Lung microvascular endothelial cell (primary cell): ENCODE data around the gene RET. TPM values are rescaled to one million over a fixed set of nuclear protein-coding genes. Genes with fewer than 3 reads are reported as not detected.

ENCODE experiments used
- DNase-seq, 2 donors: peaks; one replicate each; pipeline versions ENCODE4 v3.0.0 to v3.0.0-alpha.2; 2010; ENCODE audit warnings: low read depth in 2 of 2
- total RNA-seq: library from RNA; depleted of rRNA; stranded (reverse); fragments of >200 nt; gene quantifications from 2 replicates; pipeline ENCODE4 v1.2.1, GENCODE V29; 2014

RET gene
- total RNA-seq, 1 donor from 2014 or later, result 6.5 TPM

GRCh38 chr10:43120116-43120928 lies 43.5 kb downstream of the RET start:
- no peak for DNase-seq

GRCh38 chr10:43120929-43121314 lies 44.1 kb downstream of the RET start:
- DNase-seq, result peak in 1 of 2 donors; percentile 22

DNA sequence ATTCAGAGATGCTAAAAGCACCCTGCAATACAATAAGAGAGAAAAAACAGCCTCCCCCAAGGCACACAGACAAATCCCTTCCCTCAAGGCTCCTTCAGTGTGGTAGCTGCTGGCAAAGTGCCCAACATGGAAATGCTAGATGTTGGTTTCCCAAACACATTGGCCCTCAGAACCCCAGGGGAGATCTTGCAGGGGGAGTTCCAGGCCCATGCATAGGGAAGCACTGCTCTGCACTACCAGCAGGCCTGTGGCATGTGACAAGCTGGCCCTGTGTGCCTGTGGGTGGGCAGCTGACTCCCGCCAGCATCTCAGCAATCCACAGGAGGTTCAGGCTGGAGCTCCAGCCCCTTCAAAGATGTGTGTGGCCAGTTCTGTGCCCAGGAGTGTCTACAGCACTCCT lies 44.6 kb downstream of the RET start:
- DNase-seq, result peak in 1 of 2 donors; percentile 14

GRCh38 chr10:43122096-43122495 lies 45.2 kb downstream of the RET start:
- no peak for DNase-seq

GRCh38 chr10:43122826-43123225 lies 46.0 kb downstream of the RET start:
- no peak for DNase-seq

- DNase-seq, result no peak
These were observed 46.7 kb downstream of the RET start for GRCh38 chr10:43123361-43124093.

DNA sequence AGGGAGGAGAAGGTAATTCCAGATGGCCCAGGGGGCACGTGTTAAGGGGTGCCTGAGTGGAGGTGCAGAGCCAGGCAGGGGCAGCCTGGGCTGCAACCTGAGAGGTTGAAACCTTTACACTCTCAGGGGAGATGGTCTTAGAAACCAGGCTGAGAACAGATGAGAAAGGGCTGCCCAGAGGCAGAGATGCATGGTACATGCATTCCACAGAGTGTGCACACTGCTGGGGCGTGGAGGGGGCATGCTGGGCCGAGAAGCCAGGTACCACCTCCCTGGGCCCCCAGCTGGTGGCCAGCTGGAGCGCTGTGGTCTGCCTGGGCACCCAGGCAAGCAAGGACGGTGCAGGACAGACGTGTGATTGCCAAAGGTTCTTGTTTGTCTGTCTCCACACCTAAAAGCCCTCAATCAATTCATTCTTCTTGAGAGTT lies 47.2 kb downstream of the RET start:
- no peak for DNase-seq

- no peak for DNase-seq
These were observed 47.9 kb downstream of the RET start for GRCh38 chr10:43124574-43125273.

DNA sequence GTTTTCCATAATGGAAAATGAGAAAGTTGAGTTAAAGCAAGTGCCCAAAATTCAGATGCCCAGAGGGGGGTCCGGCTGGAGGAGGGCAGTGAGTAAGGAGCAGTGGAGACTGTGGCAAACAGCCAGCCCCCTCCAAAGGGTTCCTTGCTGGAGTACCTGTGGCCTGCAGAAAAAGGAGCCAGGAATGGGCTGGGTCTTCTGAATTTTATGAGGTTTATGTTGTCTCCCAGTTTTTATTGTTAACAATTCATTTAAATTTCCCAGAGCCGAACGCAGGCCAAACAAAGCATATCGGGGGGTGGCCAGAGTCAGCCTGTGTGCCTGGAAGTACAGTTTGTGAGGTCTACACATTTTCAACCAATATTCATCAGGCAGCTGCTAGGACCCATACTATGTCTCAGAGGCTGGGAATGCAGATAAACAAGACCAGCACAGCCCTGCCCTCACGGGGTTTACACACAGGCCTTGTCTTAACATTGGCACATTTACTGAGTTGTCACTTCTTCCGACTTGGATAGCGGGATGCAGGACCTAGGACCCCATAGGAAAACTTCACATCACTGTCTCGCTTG lies 48.5 kb downstream of the RET start:
- DNase-seq, result no peak

- DNase-seq, result no peak
These were observed 49.2 kb downstream of the RET start for GRCh38 chr10:43125881-43126731.

- DNase-seq, result no peak
These were observed 50.0 kb downstream of the RET start for GRCh38 chr10:43126759-43127424.

- DNase-seq, result no peak
These were observed 50.6 kb downstream of the RET start for GRCh38 chr10:43127442-43127841.

DNA sequence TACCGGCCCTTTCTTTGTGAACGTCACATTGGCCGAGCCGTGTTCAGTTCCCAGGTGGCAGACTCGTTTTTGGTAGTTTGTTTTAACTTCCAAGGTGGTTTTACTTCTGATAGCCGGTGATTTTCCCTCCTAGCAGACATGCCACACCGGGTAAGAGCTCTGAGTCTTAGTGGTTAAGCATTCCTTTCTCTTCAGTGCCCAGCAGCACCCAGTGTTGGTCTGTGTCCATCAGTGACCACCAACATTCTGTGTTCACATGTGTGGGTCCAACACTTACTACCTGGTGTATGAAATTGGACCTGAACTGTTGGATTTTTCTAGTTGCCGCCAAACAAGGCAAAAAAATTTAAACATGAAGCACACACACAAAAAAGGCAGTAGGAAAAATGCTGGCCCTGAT lies 51.5 kb downstream of the RET start:
- DNase-seq, result no peak

DNA sequence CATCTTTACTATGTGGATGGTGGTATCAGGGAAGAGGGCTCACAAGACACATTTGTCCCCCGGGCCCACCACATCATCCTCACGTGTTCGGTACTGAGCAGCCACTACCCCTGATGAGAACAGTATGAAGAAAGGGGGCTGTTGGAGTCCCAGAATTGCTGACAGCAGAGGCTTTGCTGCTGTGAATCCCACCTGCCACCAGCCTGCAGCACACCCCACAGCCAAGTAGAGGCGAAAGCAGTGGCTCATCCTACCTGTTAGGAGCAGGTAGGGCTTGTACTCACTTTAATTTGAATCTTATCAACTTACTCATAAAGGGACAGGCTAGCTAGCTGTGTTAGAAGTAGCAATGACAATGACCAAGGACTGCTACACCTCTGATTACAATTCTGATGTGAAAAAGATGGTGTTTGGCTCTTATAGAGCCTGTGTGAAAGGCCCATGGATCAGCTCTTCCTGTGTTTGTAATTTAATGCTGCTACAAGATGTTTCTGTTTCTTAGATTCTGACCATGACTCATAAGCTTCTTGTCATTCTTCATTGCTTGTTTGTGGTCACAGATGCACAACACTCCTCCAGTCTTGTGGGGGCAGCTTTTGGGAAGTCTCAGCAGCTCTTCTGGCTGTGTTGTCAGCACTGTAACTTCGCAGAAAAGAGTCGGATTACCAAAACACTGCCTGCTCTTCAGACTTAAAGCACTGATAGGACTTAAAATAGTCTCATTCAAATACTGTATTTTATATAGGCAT lies 52.3 kb downstream of the RET start:
- DNase-seq, result peak in 1 of 2 donors; percentile 77

DNA sequence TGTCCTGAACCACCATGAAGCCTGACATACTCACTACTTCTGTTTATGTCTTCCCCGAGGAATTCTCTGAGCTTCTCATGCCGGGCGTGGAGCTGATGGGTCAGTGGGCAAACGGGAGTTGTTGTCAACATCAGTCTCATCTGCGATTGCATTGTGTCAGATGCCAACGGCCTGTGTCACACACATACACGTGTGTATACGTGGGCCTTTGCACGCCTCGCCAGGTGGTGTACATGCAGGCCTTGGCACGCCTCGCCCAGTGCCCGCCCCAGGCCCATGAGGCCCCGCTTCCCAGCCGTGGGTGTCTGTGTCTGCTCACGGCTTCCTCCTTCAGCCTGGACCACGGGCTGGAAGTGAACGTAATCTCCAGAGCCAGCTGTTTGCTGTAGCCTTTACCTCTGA lies 53.9 kb downstream of the RET start:
- no peak for DNase-seq

DNA sequence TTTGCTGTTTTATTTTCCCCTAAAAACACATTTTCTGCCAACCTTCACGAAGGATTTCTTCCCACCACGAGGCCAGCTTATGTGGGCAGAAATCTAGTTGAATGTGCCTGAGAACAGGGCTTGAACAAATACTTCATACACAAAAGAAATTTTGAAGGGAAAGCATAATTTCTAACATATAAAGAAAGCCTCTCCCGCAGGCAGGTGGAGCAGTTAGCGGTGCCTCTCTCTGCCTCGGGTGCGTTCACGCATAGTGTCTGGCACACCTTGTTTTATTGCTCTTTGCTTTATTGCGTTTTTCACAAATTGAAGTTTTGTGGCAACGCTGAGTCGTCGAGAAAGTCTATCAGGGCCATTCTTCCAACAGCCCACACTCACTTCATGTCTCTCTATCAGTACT lies 54.4 kb downstream of the RET start:
- no peak for DNase-seq

DNA sequence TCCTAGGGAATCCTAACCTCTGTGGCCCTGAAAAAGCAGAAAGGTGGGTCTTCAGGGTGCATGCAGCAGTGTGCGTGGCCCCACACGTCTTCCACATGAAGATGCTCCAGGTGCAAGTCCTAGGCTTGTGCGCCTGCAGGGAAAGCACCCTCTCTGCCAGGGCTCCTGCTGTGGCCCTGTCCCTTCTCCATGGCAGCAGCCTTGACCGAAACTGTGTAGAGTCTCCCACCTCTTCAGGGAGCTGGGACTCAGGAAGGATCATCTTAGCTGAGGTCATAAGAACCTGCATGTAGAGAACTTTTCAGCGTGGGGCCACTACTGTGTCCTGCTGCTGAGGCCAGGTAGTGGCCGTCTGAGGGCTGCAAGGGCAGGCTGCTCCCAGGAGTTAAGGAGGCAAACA lies 55.0 kb downstream of the RET start:
- no peak for DNase-seq

DNA sequence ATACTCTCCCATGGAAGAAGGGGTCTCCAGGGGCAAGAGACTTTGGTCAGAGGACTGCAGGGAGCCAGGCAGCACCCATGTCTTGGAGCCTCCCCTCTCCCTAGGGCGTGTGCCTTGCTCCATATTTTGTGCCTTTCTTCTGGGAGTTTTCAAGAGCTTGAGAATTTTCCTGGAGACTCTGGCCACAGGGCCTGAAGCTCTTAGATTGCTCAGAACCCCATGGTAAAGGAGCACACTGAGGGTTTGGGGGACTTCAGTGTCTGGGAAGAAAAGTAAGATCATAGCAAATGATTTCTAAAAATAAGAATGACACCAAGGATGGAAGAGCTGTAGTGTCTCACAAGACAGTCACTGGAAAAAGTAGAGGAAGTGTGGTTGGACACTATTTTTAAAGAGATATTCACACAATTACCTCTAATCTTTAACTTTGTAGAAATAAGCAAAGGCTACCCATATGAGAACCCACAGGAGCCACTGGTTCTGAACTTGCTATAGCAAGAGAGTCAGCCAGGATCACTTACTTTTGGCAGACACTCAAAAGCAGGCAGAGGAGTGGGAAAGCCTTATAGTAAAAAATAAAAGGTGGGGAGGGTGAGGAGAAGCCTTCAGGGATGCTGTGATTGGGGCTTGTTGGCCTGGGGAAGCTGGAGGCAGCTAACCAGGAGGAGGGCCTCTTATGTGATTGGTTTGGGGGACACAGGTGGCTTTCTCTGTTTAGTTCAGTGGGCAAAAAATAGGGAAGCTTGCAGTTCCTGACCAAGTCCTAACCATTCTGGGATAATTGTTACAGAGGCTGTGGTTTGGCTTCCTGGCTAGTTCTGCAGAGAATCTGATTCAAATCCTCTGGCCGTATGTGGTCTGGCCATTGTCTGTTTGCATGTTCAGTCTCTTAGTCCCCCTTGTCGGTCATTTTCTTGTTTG lies 56.3 kb downstream of the RET start:
- DNase-seq, result no peak
